Activated CD8-positive, alpha-beta memory T cell treated with anti-CD3 and anti-CD28 coated beads for 36 hours (primary cell): ENCODE data around the gene TMEM204. TPM values are rescaled to one million over a fixed set of nuclear protein-coding genes. Genes with fewer than 3 reads are reported as not detected.

Experiments used
- CTCF ChIA-PET: fragments of 350-600 bp; sonication (Branson Sonifier 250); formaldehyde crosslinking; loops from one replicate; lab custom pipeline; 2021; ENCODE audit warnings: antibody characterized with exemption; lab: Charles Lee
- POLR2A ChIA-PET: fragments of 350-600 bp; sonication (Branson Sonifier 250); formaldehyde crosslinking; loops from one replicate; lab custom pipeline; 2021; ENCODE audit warnings: antibody characterized with exemption; lab: Charles Lee
- total RNA-seq, 2 experiments: library from RNA; stranded (reverse); gene quantifications; one replicate each; pipeline ENCODE4 v1.2.3, GENCODE V29; 2021

The TMEM204 gene
- total RNA-seq, 2 experiments from 2014 or later: 22.6 to 22.8 TPM

- ChIA-PET POLR2A (no interaction called here), CTCF (no interaction called here)
Measured at GRCh38 chr16:1497014-1497598, 36.4 kb upstream of the TMEM204 start.

GRCh38 chr16:1498899-1499676 is 34.4 kb upstream of the TMEM204 start:
- ChIA-PET CTCF (no interaction called here), POLR2A (interaction anchor here (0.6 kb wide), 1 partner anchor 204 kb away, joined by 3 read pairs; no protein-coding TSS in a partner anchor)

GRCh38 chr16:1499756-1500464 is 33.6 kb upstream of the TMEM204 start:
- POLR2A ChIA-PET: no interaction called here

GRCh38 chr16:1500465-1501150 is 32.9 kb upstream of the TMEM204 start:
- ChIA-PET POLR2A (no interaction called here), CTCF (no interaction called here)

More at GRCh38 chr16:1499756-1500464, 33.6 kb upstream of the TMEM204 start:
- CTCF ChIA-PET: no interaction called here

GRCh38 chr16:1501630-1502029 is 31.8 kb upstream of the TMEM204 start:
- POLR2A ChIA-PET: no interaction called here

GRCh38 chr16:1502092-1503004 is 31.1 kb upstream of the TMEM204 start:
- ChIA-PET CTCF (interaction anchor here (1.0 kb wide), 1 partner anchor 12 kb away, joined by 3 read pairs; no protein-coding TSS in a partner anchor), POLR2A (interaction anchor here (0.5 kb wide), 1 partner anchor 61 kb away, joined by 3 read pairs; no protein-coding TSS in a partner anchor)

More at GRCh38 chr16:1501630-1502029, 31.8 kb upstream of the TMEM204 start:
- CTCF ChIA-PET: no interaction called here

GRCh38 chr16:1503110-1503955 is 30.1 kb upstream of the TMEM204 start:
- CTCF ChIA-PET: interaction anchor here (1.0 kb wide), 1 partner anchor 11 kb away, joined by 3 read pairs; no protein-coding TSS in a partner anchor
- POLR2A ChIA-PET: no interaction called here

- POLR2A ChIA-PET: interaction anchor here (0.5 kb wide), 1 partner anchor 45 kb away, joined by 7 read pairs; no protein-coding TSS in a partner anchor
- CTCF ChIA-PET: interaction anchor here (0.6 kb wide), 1 partner anchor 201 kb away, joined by 3 read pairs; no protein-coding TSS in a partner anchor
Measured at GRCh38 chr16:1505073-1505844, 28.2 kb upstream of the TMEM204 start.

- ChIA-PET CTCF (no interaction called here), POLR2A (interaction anchor here (0.5 kb wide), 1 partner anchor 46 kb away, joined by 7 read pairs; no protein-coding TSS in a partner anchor)
Measured at GRCh38 chr16:1505912-1506311, 27.6 kb upstream of the TMEM204 start.

- ChIA-PET POLR2A (no interaction called here), CTCF (no interaction called here)
Measured at GRCh38 chr16:1506494-1507213, 26.8 kb upstream of the TMEM204 start.

GRCh38 chr16:1508494-1509187 is 24.8 kb upstream of the TMEM204 start:
- POLR2A ChIA-PET: no interaction called here
- CTCF ChIA-PET: no interaction called here

- ChIA-PET POLR2A (no interaction called here), CTCF (no interaction called here)
Measured at GRCh38 chr16:1509307-1510221, 23.9 kb upstream of the TMEM204 start.

- POLR2A ChIA-PET: no interaction called here
- CTCF ChIA-PET: interaction anchor here (0.6 kb wide), 1 partner anchor 323 kb away, joined by 3 read pairs; no protein-coding TSS in a partner anchor
Measured at GRCh38 chr16:1510272-1510671, 23.2 kb upstream of the TMEM204 start.

GRCh38 chr16:1510941-1511351 is 22.5 kb upstream of the TMEM204 start:
- POLR2A ChIA-PET: no interaction called here
- CTCF ChIA-PET: interaction anchor here (0.6 kb wide), 1 partner anchor 322 kb away, joined by 3 read pairs; no protein-coding TSS in a partner anchor
